HG03060 (cell line): ENCODE measurements around the gene PALM.
"Not testable (repeated sequence)": the region's sequence is repeated elsewhere in the genome, so short reads cannot be mapped to it uniquely, and the experiment has no call there.

Experiments used
- ATAC-seq: cut with Tn5 transposase; IDR thresholded peaks from one replicate; pipeline ENCODE4 v1.9.1; 2021; ENCODE audit warnings: low read depth, moderate number of reproducible peaks; ENCODE audit not compliant: unreplicated experiment

PALM gene

GRCh38 chr19:708154-709143, at the start of gene PALM:
Gene PALM (plus strand): TSS chr19:708935. CDS start chr19:709147, 212 bp downstream.
- ATAC-seq, result no peak

- no peak for ATAC-seq
These were observed 47.8 kb upstream of the PALM start for GRCh38 chr19:660793-661426.

- no peak for ATAC-seq
These were observed 47.1 kb upstream of the PALM start for GRCh38 chr19:661427-662196.

GRCh38 chr19:662207-662961, 46.4 kb upstream of the PALM start:
- no peak for ATAC-seq

GRCh38 chr19:662962-663681, 45.6 kb upstream of the PALM start, which contains the start of gene RNF126:
Gene RNF126 (minus strand): TSS chr19:663214. CDS start chr19:663121, 93 bp downstream.
- no peak for ATAC-seq

GRCh38 chr19:663682-664117, 45.0 kb upstream of the PALM start:
- no peak for ATAC-seq

GRCh38 chr19:664913-665443, 43.8 kb upstream of the PALM start:
- no peak for ATAC-seq

GRCh38 chr19:666985-667573, 41.7 kb upstream of the PALM start:
- ATAC-seq, result not testable (repeated sequence)

GRCh38 chr19:668675-669434, 39.9 kb upstream of the PALM start:
- not testable (repeated sequence) for ATAC-seq

GRCh38 chr19:670609-671075, 38.1 kb upstream of the PALM start:
- ATAC-seq, result no peak

GRCh38 chr19:674282-675151, 34.2 kb upstream of the PALM start:
- ATAC-seq, result no peak

- ATAC-seq, result no peak
These were observed 32.8 kb upstream of the PALM start for GRCh38 chr19:676007-676338.

- no peak for ATAC-seq
These were observed 32.2 kb upstream of the PALM start, which contains the start of gene FSTL3 for GRCh38 chr19:676339-677105. Gene FSTL3 (plus strand): TSS chr19:676392. CDS start chr19:676424, 32 bp downstream.

- no peak for ATAC-seq
These were observed 31.5 kb upstream of the PALM start for GRCh38 chr19:677201-677600.

GRCh38 chr19:677601-678436, 30.9 kb upstream of the PALM start:
- no peak for ATAC-seq
